ENCODE measurements around the gene PRMT3. TPM values are rescaled to one million over a fixed set of nuclear protein-coding genes. Genes with fewer than 3 reads are reported as not detected.

PRMT3 gene
- total and polyA plus RNA-seq, 2 of the 4 experiments (the other 2 are of a cell fraction) = 8.8 to 11.3 TPM

GRCh38 chr11:20483931-20484330, 96.4 kb downstream of the PRMT3 start:
- in situ Hi-C loops (cut with MboI; ENCODE audit: low sequenced_read_pairs) = no loop called here
- Histone ChIP-seq H4K20me1 (ENCODE audit: insufficient read depth, low read length) (no peaks in the 10 kb centered on the region), H2BK5ac (ENCODE audit: low read depth, low read length, poor library complexity, severe bottlenecking) (peak overlapping the region; percentile 79), H3K9ac (ENCODE audit: low read depth, low read length) (no peak overlapping the region), H2BK120ac (ENCODE audit: low read depth, low read length) (peak overlapping the region; percentile 57; the same call in 1 of the 2 replicates), H3K4ac (ENCODE audit: low read depth, low read length) (no peak overlapping the region), H3K56ac (ENCODE audit: extremely low read depth, insufficient read depth, low read length) (no peak overlapping the region), H2BK20ac (ENCODE audit: low read depth, low read length) (no peak overlapping the region), H3K27ac (ENCODE audit: insufficient read depth, low read length) (no peak overlapping the region; the same call in 1 of the 2 replicates), H3K18ac (ENCODE audit: low read depth, low read length) (no peak overlapping the region), H4K8ac (ENCODE audit: low read depth in 2 of 2, low read length in 2 of 2) (peak overlapping the region in 1 of 2 experiments; percentile 49; a peak in 1 of 4 replicates), H3K4me3 (ENCODE audit: insufficient read depth, low read depth, low read length) (no peak overlapping the region), H3K4me1 (ENCODE audit: control insufficient read depth, insufficient read depth, low read length) (no peaks in the 10 kb centered on the region), H4K5ac (ENCODE audit: low read depth, low read length) (peak overlapping the region; percentile 39; the same call in 1 of the 2 replicates), H2AFZ (replicated peaks; ENCODE audit: low read length, poor library complexity) (no peak overlapping the region), H3K79me1 (ENCODE audit: low read depth in 1 of 2, low read length in 2 of 2) (no peaks in the 10 kb centered on the region), H2AK9ac (replicated peaks; ENCODE audit: low read depth, low read length, poor library complexity) (no peak overlapping the region), H3K27me3 (ENCODE audit: control insufficient read depth, insufficient read depth, low read length) (no peaks in the 10 kb centered on the region), H3K14ac (replicated peaks; ENCODE audit: low read depth, low read length) (no peak overlapping the region), H3K9me3 (ENCODE audit: control insufficient read depth, insufficient read depth, low read length) (no peaks in the 10 kb centered on the region), H3K4me2 (ENCODE audit: low read depth, low read length) (no peak overlapping the region), H3K9me1 (ENCODE audit: insufficient read depth, low read length) (no peaks in the 10 kb centered on the region), H2AK5ac (ENCODE audit: low read depth, low read length) (no peak overlapping the region), H2BK15ac (ENCODE audit: low read depth, low read length) (no peak overlapping the region), H3K23ac (ENCODE audit: low read depth, low read length) (no peak overlapping the region), H3K36me3 (ENCODE audit: control insufficient read depth, insufficient read depth, low read length) (no peaks in the 10 kb centered on the region), H4K91ac (ENCODE audit: insufficient read depth, low read depth, low read length) (no peak overlapping the region)
- POLR2A ChIA-PET (ENCODE audit: unreplicated experiment) = no interaction called here
- CTCF ChIA-PET = no interaction called here
- DNase-seq (peak; percentile 3), ATAC-seq (ENCODE audit: low read depth) (peak; percentile 57; the same call in 1 of the 2 replicates)
- intact Hi-C loops (cut with micrococcal nuclease) = no loop called here
- dilution Hi-C loops (cut with HindIII; ENCODE audit: low sequenced_read_pairs, unreplicated experiment) = no loop called here
- BruUV-seq (replicated peaks) = no TSS peak
- TF ChIP-seq BHLHE40 (IDR thresholded peaks at IDR 0.05; ENCODE audit: low read depth, low read length) (no peak), NFE2L2 (IDR thresholded peaks at IDR 0.05; ENCODE audit: low read depth, low read length) (no peak), FOS (IDR thresholded peaks at IDR 0.05; ENCODE audit: low read depth, low read length) (no peak), RAD21 (IDR thresholded peaks at IDR 0.05; ENCODE audit: low read length) (no peak), SMC3 (IDR thresholded peaks at IDR 0.05; ENCODE audit: low read depth, low read length) (no peak), RFX5 (IDR thresholded peaks at IDR 0.05; ENCODE audit: low read depth, low read length) (no peak), MAZ (IDR thresholded peaks at IDR 0.05; ENCODE audit: borderline replicate concordance, low read depth, low read length) (no peak), CEBPB (IDR thresholded peaks at IDR 0.05; ENCODE audit: low read depth, low read length) (no peak), USF2 (IDR thresholded peaks at IDR 0.05; ENCODE audit: low read depth, low read length) (no peak), POLR2A (IDR thresholded peaks at IDR 0.05; ENCODE audit: low read depth, low read length) (no peak), MAFK (IDR thresholded peaks at IDR 0.05; ENCODE audit: low read depth, low read length) (no peak), CHD1 (IDR thresholded peaks at IDR 0.05; ENCODE audit: low read depth, low read length) (no peak), MXI1 (IDR thresholded peaks at IDR 0.05; ENCODE audit: borderline replicate concordance, low read depth, low read length) (no peak), RCOR1 (IDR thresholded peaks at IDR 0.05; ENCODE audit: insufficient replicate concordance, low read length) (no peak)
- TF ChIP-seq, protein P1, sequence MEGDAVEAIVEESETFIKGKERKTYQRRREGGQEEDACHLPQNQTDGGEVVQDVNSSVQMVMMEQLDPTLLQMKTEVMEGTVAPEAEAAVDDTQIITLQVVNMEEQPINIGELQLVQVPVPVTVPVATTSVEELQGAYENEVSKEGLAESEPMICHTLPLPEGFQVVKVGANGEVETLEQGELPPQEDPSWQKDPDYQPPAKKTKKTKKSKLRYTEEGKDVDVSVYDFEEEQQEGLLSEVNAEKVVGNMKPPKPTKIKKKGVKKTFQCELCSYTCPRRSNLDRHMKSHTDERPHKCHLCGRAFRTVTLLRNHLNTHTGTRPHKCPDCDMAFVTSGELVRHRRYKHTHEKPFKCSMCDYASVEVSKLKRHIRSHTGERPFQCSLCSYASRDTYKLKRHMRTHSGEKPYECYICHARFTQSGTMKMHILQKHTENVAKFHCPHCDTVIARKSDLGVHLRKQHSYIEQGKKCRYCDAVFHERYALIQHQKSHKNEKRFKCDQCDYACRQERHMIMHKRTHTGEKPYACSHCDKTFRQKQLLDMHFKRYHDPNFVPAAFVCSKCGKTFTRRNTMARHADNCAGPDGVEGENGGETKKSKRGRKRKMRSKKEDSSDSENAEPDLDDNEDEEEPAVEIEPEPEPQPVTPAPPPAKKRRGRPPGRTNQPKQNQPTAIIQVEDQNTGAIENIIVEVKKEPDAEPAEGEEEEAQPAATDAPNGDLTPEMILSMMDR (conservative IDR thresholded peaks at IDR 0.05; ENCODE audit: low read depth, low read length) = no peak
- TF ChIP-seq, protein P2, sequence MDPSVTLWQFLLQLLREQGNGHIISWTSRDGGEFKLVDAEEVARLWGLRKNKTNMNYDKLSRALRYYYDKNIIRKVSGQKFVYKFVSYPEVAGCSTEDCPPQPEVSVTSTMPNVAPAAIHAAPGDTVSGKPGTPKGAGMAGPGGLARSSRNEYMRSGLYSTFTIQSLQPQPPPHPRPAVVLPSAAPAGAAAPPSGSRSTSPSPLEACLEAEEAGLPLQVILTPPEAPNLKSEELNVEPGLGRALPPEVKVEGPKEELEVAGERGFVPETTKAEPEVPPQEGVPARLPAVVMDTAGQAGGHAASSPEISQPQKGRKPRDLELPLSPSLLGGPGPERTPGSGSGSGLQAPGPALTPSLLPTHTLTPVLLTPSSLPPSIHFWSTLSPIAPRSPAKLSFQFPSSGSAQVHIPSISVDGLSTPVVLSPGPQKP (IDR thresholded peaks at IDR 0.05; ENCODE audit: borderline replicate concordance, low read depth, low read length) = no peak
- no CpG with 5 or more reads among the region's 1 CpG for WGBS, 2 experiments (ENCODE audit: extremely low coverage in 2 of 2, insufficient read length in 1 of 2)
